Bone marrow (tissue), 2 donors: ENCODE measurements around the gene ROBO1.
"Not testable (repeated sequence)": the region's sequence is repeated elsewhere in the genome, so short reads cannot be mapped to it uniquely, and the experiment has no call there.

ENCODE experiments used
- DNase-seq, 2 donors: peaks; one replicate each; lab custom pipeline; 2025; lab: John Stamatoyannopoulos, UW

The ROBO1 gene

GRCh38 chr3:79245284-79246138 is 522.3 kb downstream of the ROBO1 start:
- no peak for DNase-seq

GRCh38 chr3:79236496-79236895 is 531.3 kb downstream of the ROBO1 start:
- no peak for DNase-seq

GRCh38 chr3:79233431-79234060 is 534.3 kb downstream of the ROBO1 start:
- DNase-seq: no peak

- no peak for DNase-seq
Observed at GRCh38 chr3:79230266-79230665, 537.5 kb downstream of the ROBO1 start.

GRCh38 chr3:79217096-79217495 is 550.7 kb downstream of the ROBO1 start:
- DNase-seq: no peak

- DNase-seq: no peak
Observed at GRCh38 chr3:79215286-79215685, 552.5 kb downstream of the ROBO1 start.

GRCh38 chr3:79211586-79212359 is 556.0 kb downstream of the ROBO1 start:
- DNase-seq: no peak

- DNase-seq: no peak
Observed at GRCh38 chr3:79204351-79204750, 563.4 kb downstream of the ROBO1 start.

GRCh38 chr3:79203144-79203519 is 564.7 kb downstream of the ROBO1 start:
- no peak for DNase-seq

GRCh38 chr3:79202471-79203143 is 565.2 kb downstream of the ROBO1 start:
- DNase-seq: no peak

- DNase-seq: no peak
Observed at GRCh38 chr3:79200456-79200855, 567.3 kb downstream of the ROBO1 start.

GRCh38 chr3:79199966-79200365 is 567.8 kb downstream of the ROBO1 start:
- no peak for DNase-seq

GRCh38 chr3:79187426-79187825 is 580.4 kb downstream of the ROBO1 start:
- DNase-seq: no peak

GRCh38 chr3:79184251-79184650 is 583.5 kb downstream of the ROBO1 start:
- DNase-seq: no peak

- no peak for DNase-seq
Observed at GRCh38 chr3:79183496-79183895, 584.3 kb downstream of the ROBO1 start.

- DNase-seq: no peak
Observed at GRCh38 chr3:79178471-79179180, 589.2 kb downstream of the ROBO1 start.

GRCh38 chr3:79175870-79176269 is 591.9 kb downstream of the ROBO1 start:
- no peak for DNase-seq

- DNase-seq: not testable (repeated sequence)
Observed at GRCh38 chr3:79173259-79173658, 594.5 kb downstream of the ROBO1 start.

- no peak for DNase-seq
Observed at GRCh38 chr3:79172241-79172640, 595.6 kb downstream of the ROBO1 start.

- no peak for DNase-seq
Observed at GRCh38 chr3:79170021-79170420, 597.8 kb downstream of the ROBO1 start.

GRCh38 chr3:79167651-79168416 is 600.0 kb downstream of the ROBO1 start:
- no peak for DNase-seq
